ENCODE results near the gene RANBP17. TPM values are rescaled to one million over a fixed set of nuclear protein-coding genes. Genes with fewer than 3 reads are reported as not detected.

Gene RANBP17
- total RNA-seq, 1 experiment from 2014 or later, result not detected

GRCh38 chr5:171128136-171128535 is 266.3 kb downstream of the RANBP17 start:
- no peak overlapping the region for H3K4me3 ChIP-seq (ENCODE audit: low read depth, low read length, poor library complexity, severe bottlenecking)
- ChIA-PET POLR2A (ENCODE audit: low non-redundant PET) (no interaction called here), CTCF (no interaction called here)
- DNase-seq (ENCODE audit: low spot score), result no peak
- no peak overlapping the region for H3K27ac ChIP-seq (ENCODE audit: low read depth, low read length, poor library complexity, severe bottlenecking)
- no peaks in the 10 kb centered on the region for H3K4me1 ChIP-seq (ENCODE audit: insufficient read depth, low read length, poor library complexity, severe bottlenecking)
- no peaks in the 10 kb centered on the region for H3K27me3 ChIP-seq (replicated peaks; ENCODE audit: insufficient read depth, low read depth, low read length, poor library complexity)
- no peaks in the 10 kb centered on the region for H3K36me3 ChIP-seq (ENCODE audit: insufficient read depth, low read length, poor library complexity, severe bottlenecking)
- intact Hi-C loops (cut with micrococcal nuclease; ENCODE audit: unreplicated experiment), result no loop called here
- BruUV-seq (replicated peaks), result no TSS peak
- TF ChIP-seq, protein P1, sequence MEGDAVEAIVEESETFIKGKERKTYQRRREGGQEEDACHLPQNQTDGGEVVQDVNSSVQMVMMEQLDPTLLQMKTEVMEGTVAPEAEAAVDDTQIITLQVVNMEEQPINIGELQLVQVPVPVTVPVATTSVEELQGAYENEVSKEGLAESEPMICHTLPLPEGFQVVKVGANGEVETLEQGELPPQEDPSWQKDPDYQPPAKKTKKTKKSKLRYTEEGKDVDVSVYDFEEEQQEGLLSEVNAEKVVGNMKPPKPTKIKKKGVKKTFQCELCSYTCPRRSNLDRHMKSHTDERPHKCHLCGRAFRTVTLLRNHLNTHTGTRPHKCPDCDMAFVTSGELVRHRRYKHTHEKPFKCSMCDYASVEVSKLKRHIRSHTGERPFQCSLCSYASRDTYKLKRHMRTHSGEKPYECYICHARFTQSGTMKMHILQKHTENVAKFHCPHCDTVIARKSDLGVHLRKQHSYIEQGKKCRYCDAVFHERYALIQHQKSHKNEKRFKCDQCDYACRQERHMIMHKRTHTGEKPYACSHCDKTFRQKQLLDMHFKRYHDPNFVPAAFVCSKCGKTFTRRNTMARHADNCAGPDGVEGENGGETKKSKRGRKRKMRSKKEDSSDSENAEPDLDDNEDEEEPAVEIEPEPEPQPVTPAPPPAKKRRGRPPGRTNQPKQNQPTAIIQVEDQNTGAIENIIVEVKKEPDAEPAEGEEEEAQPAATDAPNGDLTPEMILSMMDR (conservative IDR thresholded peaks at IDR 0.05; ENCODE audit: low read depth, low read length), result no peak
- TF ChIP-seq EZH2 (IDR thresholded peaks at IDR 0.05; ENCODE audit: borderline replicate concordance, low read depth, low read length, poor library complexity, severe bottlenecking), result no peak
- H3K9me3 ChIP-seq (ENCODE audit: low read depth, low read length, poor library complexity, severe bottlenecking), result no peaks in the 10 kb centered on the region

DNA sequence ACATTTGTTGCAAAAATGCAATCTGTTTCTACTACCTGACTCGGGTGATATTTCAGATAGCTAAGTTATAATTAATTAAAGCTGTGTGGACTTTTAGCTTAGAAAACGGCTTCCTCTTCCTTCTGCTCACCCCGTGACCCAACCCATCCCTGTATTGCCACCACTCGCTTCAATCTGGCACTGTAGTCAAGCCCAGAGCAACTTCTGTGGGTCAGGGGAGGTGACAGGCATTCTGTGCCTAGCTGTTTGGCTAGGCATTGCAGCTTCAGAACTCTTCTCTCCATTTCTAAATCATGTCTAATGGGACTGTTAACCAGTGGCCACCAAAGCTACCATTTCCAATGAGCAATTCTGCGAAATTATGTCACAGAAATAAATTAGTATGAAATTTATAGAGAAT is 267.5 kb downstream of the RANBP17 start:
- Histone ChIP-seq H3K27ac (ENCODE audit: low read depth, low read length, poor library complexity, severe bottlenecking) (no peak overlapping the region), H3K36me3 (ENCODE audit: insufficient read depth, low read length, poor library complexity, severe bottlenecking) (no peaks in the 10 kb centered on the region), H3K4me3 (ENCODE audit: low read depth, low read length, poor library complexity, severe bottlenecking) (no peak overlapping the region), H3K4me1 (ENCODE audit: insufficient read depth, low read length, poor library complexity, severe bottlenecking) (no peaks in the 10 kb centered on the region), H3K27me3 (replicated peaks; ENCODE audit: insufficient read depth, low read depth, low read length, poor library complexity) (no peaks in the 10 kb centered on the region), H3K9me3 (ENCODE audit: low read depth, low read length, poor library complexity, severe bottlenecking) (no peaks in the 10 kb centered on the region)
- no peak for DNase-seq (ENCODE audit: low spot score)
- ChIA-PET CTCF (no interaction called here), POLR2A (ENCODE audit: low non-redundant PET) (no interaction called here)
- no TSS peak for BruUV-seq (replicated peaks)
- TF ChIP-seq, protein P1 (conservative IDR thresholded peaks at IDR 0.05; ENCODE audit: low read depth, low read length), result no peak
- TF ChIP-seq EZH2 (IDR thresholded peaks at IDR 0.05; ENCODE audit: borderline replicate concordance, low read depth, low read length, poor library complexity, severe bottlenecking), result no peak
- intact Hi-C loops (cut with micrococcal nuclease; ENCODE audit: unreplicated experiment), result no loop called here

GRCh38 chr5:171131497-171131896 is 269.7 kb downstream of the RANBP17 start:
- no TSS peak for BruUV-seq (replicated peaks)
- Histone ChIP-seq H3K4me1 (ENCODE audit: insufficient read depth, low read length, poor library complexity, severe bottlenecking) (no peaks in the 10 kb centered on the region), H3K27me3 (replicated peaks; ENCODE audit: insufficient read depth, low read depth, low read length, poor library complexity) (no peaks in the 10 kb centered on the region), H3K27ac (ENCODE audit: low read depth, low read length, poor library complexity, severe bottlenecking) (no peak overlapping the region), H3K4me3 (ENCODE audit: low read depth, low read length, poor library complexity, severe bottlenecking) (no peak overlapping the region), H3K36me3 (ENCODE audit: insufficient read depth, low read length, poor library complexity, severe bottlenecking) (no peaks in the 10 kb centered on the region), H3K9me3 (ENCODE audit: low read depth, low read length, poor library complexity, severe bottlenecking) (no peaks in the 10 kb centered on the region)
- ChIA-PET CTCF (no interaction called here), POLR2A (ENCODE audit: low non-redundant PET) (no interaction called here)
- no peak for DNase-seq (ENCODE audit: low spot score)
- intact Hi-C loops (cut with micrococcal nuclease; ENCODE audit: unreplicated experiment), result no loop called here
- no peak for TF ChIP-seq EZH2 (IDR thresholded peaks at IDR 0.05; ENCODE audit: borderline replicate concordance, low read depth, low read length, poor library complexity, severe bottlenecking)

DNA sequence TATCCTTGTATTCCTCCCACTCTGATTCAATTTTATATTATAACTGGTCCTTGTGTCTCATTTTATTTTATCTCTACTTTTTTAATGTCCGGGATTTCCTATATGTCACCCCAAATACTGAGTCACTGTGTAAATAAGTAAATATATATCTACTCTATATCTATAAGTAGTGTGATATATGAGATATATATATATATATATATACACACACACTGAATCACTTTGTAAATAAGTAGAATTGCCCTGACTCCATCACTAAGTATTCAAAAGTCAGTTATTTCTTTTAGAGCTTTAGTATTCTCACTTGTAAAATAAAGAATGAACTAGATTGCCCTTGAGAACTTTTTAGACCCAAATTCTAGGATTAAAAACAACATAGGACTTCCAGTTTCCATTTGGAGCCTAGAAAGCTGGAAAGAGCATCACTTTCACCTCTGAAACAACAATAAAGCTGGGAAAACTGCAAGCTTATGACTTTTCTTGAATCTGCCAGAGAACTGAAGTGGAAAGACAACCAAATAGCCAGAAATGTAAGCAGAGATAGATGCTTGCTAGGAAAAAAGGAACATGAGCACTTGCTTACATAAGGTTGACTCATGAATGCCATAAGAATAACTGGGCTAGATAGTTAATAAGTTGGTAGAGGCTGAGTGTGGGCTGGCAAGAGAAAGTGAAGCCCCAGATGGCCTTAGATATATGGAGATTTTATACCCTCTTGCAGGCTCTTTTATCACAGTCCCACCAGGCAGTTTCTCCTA is 276.1 kb downstream of the RANBP17 start:
- Histone ChIP-seq H3K36me3 (ENCODE audit: insufficient read depth, low read length, poor library complexity, severe bottlenecking) (no peaks in the 10 kb centered on the region), H3K4me3 (ENCODE audit: low read depth, low read length, poor library complexity, severe bottlenecking) (no peak overlapping the region), H3K4me1 (ENCODE audit: insufficient read depth, low read length, poor library complexity, severe bottlenecking) (no peaks in the 10 kb centered on the region), H3K27ac (ENCODE audit: low read depth, low read length, poor library complexity, severe bottlenecking) (no peak overlapping the region), H3K9me3 (ENCODE audit: low read depth, low read length, poor library complexity, severe bottlenecking) (no peaks in the 10 kb centered on the region), H3K27me3 (replicated peaks; ENCODE audit: insufficient read depth, low read depth, low read length, poor library complexity) (no peaks in the 10 kb centered on the region)
- TF ChIP-seq, protein P1 (conservative IDR thresholded peaks at IDR 0.05; ENCODE audit: low read depth, low read length), result no peak
- no peak for TF ChIP-seq EZH2 (IDR thresholded peaks at IDR 0.05; ENCODE audit: borderline replicate concordance, low read depth, low read length, poor library complexity, severe bottlenecking)
- ChIA-PET CTCF (no interaction called here), POLR2A (ENCODE audit: low non-redundant PET) (no interaction called here)
- intact Hi-C loops (cut with micrococcal nuclease; ENCODE audit: unreplicated experiment), result no loop called here
- no TSS peak for BruUV-seq (replicated peaks)
- DNase-seq (ENCODE audit: low spot score), result no peak

Measured in A673 (cell line).